NB4 (cell line): ENCODE results near the gene DNAJC5G.

ENCODE experiments used
- DNase-seq: peaks from one replicate; pipeline ENCODE4 v3.0.0; 2010; ENCODE audit warnings: low read depth
- H3K4me3 ChIP-seq: one replicate; pipeline ENCODE4 v1.5.1; 2011; ENCODE audit warnings: mild to moderate bottlenecking, low read depth, low read length, moderate library complexity
- CTCF ChIP-seq: IDR thresholded peaks from one replicate; pipeline ENCODE4 v1.5.1; 2012; ENCODE audit warnings: low read depth, low read length
- MYC ChIP-seq: IDR thresholded peaks from 2 replicates; pipeline ENCODE4 v1.6.1; 2011; ENCODE audit warnings: low read depth, low read length
- POLR2A ChIP-seq: IDR thresholded peaks from 2 replicates; pipeline ENCODE4 v1.6.1; 2011; ENCODE audit warnings: mild to moderate bottlenecking; ENCODE audit not compliant: insufficient read length; ENCODE audit errors: extremely low read depth
- TF ChIP-seq, protein P1 (sequence below): IDR thresholded peaks from 2 replicates; pipeline ENCODE4 v1.6.1; 2011; ENCODE audit warnings: low read depth, low read length

DNAJC5G gene

DNA sequence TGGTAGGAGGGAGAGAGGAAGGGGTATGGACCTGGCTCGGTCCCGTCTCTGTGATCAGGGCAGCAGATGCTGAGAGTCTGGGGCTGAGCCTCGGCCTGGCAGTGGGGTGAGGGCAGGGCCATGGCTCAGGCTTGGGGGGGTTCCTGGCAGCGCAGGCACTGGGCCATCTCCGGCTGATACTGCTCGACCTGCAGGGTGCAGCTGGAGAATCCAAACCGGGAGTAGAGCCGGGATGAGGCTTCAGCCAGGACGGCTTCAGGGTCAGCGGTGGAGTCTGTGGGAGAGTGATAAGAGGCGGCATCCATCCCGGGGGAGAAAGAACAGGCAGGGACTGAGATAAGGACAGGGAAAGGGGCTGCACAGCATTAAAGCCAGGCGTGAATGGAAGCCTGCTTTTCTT is 20.0 kb upstream of the DNAJC5G start:
- DNase-seq = no peak
- no peak overlapping the region for H3K4me3 ChIP-seq
- no peak for TF ChIP-seq MYC
- no peak for TF ChIP-seq POLR2A
- TF ChIP-seq, protein P1, sequence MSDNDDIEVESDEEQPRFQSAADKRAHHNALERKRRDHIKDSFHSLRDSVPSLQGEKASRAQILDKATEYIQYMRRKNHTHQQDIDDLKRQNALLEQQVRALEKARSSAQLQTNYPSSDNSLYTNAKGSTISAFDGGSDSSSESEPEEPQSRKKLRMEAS = no peak

DNA sequence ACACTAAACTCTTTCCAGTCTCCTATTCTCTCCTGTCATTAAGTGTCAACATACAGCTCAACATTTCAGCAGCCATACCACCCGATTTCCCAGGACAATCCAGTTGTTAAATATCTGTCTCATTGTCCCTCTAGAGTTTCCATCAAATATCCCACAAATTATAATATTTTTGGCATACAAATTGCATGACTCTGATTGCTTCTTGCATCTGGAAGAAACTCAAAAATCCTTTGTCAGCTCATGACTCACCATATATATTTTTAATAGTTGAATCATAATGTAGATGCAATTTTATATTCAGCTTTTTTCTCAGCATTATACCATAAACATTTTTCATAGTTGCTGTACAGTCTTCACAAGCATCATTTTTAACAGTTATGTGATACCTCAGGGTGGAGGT is 19.6 kb upstream of the DNAJC5G start:
- no peak overlapping the region for H3K4me3 ChIP-seq
- DNase-seq = no peak
- TF ChIP-seq MYC (no peak), POLR2A (no peak), CTCF (no peak)
- TF ChIP-seq, protein P1 = no peak

DNA sequence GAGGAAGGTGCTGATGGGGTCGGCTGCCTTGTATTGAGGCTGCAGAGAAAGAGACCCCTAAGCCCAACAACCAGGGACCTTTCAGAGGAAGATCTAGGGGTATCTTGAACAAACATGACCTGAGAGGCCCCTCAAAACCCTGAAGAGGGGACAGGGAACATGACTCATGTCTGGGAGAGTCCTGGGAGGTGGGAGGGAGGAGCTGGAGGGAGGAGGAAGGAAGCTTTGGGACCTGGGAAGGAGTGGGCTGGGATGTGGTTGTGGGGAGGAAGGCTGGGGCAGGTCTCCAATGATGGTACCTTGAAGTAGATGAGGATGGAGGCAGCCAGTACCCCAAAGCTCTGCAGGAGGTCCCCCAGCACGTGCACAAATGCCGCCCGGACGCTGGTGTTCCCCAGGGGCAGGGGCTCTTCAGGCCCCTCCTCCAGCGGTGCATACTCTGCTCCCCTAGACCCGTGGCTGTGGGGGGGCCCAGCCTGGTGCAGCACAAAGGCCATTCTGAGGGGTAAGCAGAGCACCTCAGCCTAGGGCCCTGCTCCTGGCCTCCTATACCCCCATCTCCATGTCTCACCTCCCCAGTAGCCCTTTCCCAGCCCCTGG is 18.3 kb upstream of the DNAJC5G start:
- TF ChIP-seq, protein P1 = no peak
- TF ChIP-seq CTCF = no peak
- TF ChIP-seq POLR2A = no peak
- no peak for TF ChIP-seq MYC
- DNase-seq = no peak

GRCh38 chr2:27258051-27258450 is 17.2 kb upstream of the DNAJC5G start:
- TF ChIP-seq, protein P1 = no peak
- TF ChIP-seq POLR2A = no peak
- no peak for TF ChIP-seq CTCF
- no peak for DNase-seq
- H3K4me3 ChIP-seq = no peak overlapping the region

More for the DNA sequence above, 18.3 kb upstream of the DNAJC5G start:
- no peak overlapping the region for H3K4me3 ChIP-seq

GRCh38 chr2:27261241-27261925 is 13.8 kb upstream of the DNAJC5G start:
- TF ChIP-seq, protein P1 = no peak
- no peak for DNase-seq
- H3K4me3 ChIP-seq = no peak overlapping the region

DNA sequence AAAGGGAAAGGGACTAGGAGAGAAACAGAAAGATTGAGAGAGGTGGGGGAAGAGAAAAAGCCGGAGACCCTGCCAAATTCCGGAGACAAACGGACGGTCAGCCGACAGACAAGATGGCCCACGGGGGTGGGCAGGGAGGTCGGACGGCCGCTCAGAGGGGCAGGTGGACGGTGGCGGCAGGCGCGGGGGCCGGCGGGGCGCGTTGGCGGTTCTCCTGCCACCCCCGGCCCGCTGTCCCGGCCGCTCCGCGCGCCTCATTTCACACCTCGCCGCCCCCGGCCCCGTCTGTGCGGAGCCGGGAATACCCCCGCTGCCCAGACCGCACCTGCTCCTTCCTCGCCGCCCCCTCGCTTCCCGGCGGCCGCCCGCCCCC is 13.3 kb upstream of the DNAJC5G start:
- no peak overlapping the region for H3K4me3 ChIP-seq
- no peak for DNase-seq
- TF ChIP-seq CTCF (no peak), POLR2A (no peak), MYC (no peak)
- TF ChIP-seq, protein P1 = no peak
